ENCODE measurements around the gene TMBIM6. TPM values are rescaled to one million over a fixed set of nuclear protein-coding genes. Genes with fewer than 3 reads are reported as not detected.
A peak's percentile ranks its signal among the peaks of the same experiment; 100 is the strongest.
"Not testable (repeated sequence)": the region's sequence is repeated elsewhere in the genome, so short reads cannot be mapped to it uniquely, and the experiment has no call there.

TMBIM6 gene
- total RNA-seq, 6 experiments from 2014 or later = 471 to 545 (median 497) TPM

GRCh38 chr12:49706351-49707127, 34.8 kb upstream of the TMBIM6 start:
- peak overlapping the region; percentile 93 for H3K4me3 Mint-ChIP-seq
- H3K36me3 Mint-ChIP-seq (ENCODE audit: low read depth) = no peaks in the 10 kb centered on the region
- H3K4me1 Mint-ChIP-seq (ENCODE audit: low read depth) = peaks cover 52% of the 10 kb centered on the region
- no peak for DNase-seq
- H3K27me3 Mint-ChIP-seq (ENCODE audit: insufficient read depth) = peaks cover 10% of the 10 kb centered on the region
- TF ChIP-seq CTCF (IDR thresholded peaks at IDR 0.05) = no peak
- peak overlapping the region; percentile 76 for H3K27ac Mint-ChIP-seq
- no peaks in the 10 kb centered on the region for H3K9me3 Mint-ChIP-seq

GRCh38 chr12:49707128-49707811, 34.1 kb upstream of the TMBIM6 start, which contains the start of gene FMNL3:
Gene FMNL3, minus strand, starts transcription at chr12:49707405. Its CDS starts 225 bp downstream, at chr12:49707180.
- H3K4me1 Mint-ChIP-seq (ENCODE audit: low read depth) = peaks cover 46% of the 10 kb centered on the region
- peak within 1 kb of the TSS; percentile 93 for H3K4me3 Mint-ChIP-seq
- no peaks in the 10 kb centered on the region for H3K36me3 Mint-ChIP-seq (ENCODE audit: low read depth)
- peaks cover 13% of the 10 kb centered on the region for H3K27me3 Mint-ChIP-seq (ENCODE audit: insufficient read depth)
- peak within 1 kb of the TSS; percentile 76 for H3K27ac Mint-ChIP-seq
- peak; percentile 96 for DNase-seq
- H3K9me3 Mint-ChIP-seq = no peaks in the 10 kb centered on the region
- peak; percentile 97 for TF ChIP-seq CTCF (IDR thresholded peaks at IDR 0.05)

GRCh38 chr12:49707812-49708147, 33.6 kb upstream of the TMBIM6 start:
- Mint-ChIP-seq H3K27ac (no peak overlapping the region), H3K9me3 (no peaks in the 10 kb centered on the region; the same call in 1 of the 2 replicates), H3K27me3 (ENCODE audit: insufficient read depth) (peaks cover 15% of the 10 kb centered on the region), H3K4me3 (peak overlapping the region; percentile 29), H3K36me3 (ENCODE audit: low read depth) (no peaks in the 10 kb centered on the region), H3K4me1 (ENCODE audit: low read depth) (peaks cover 41% of the 10 kb centered on the region)
- no peak for DNase-seq
- TF ChIP-seq CTCF (IDR thresholded peaks at IDR 0.05) = peak; percentile 64

- no peak overlapping the region for H3K27ac Mint-ChIP-seq
- no peak overlapping the region for H3K4me3 Mint-ChIP-seq
- no peak for TF ChIP-seq CTCF (IDR thresholded peaks at IDR 0.05)
- no peaks in the 10 kb centered on the region; the same call in 1 of the 2 replicates for H3K9me3 Mint-ChIP-seq
- H3K36me3 Mint-ChIP-seq (ENCODE audit: low read depth) = no peaks in the 10 kb centered on the region
- no peak for DNase-seq
- peaks cover 30% of the 10 kb centered on the region for H3K4me1 Mint-ChIP-seq (ENCODE audit: low read depth)
- peaks cover 15% of the 10 kb centered on the region for H3K27me3 Mint-ChIP-seq (ENCODE audit: insufficient read depth)
Observed at GRCh38 chr12:49708851-49709250, 32.5 kb upstream of the TMBIM6 start.

GRCh38 chr12:49713952-49714351, 27.4 kb upstream of the TMBIM6 start:
- H3K4me3 Mint-ChIP-seq; H3K9me3 Mint-ChIP-seq; H3K36me3 Mint-ChIP-seq (ENCODE audit: low read depth); H3K27ac Mint-ChIP-seq; H3K4me1 Mint-ChIP-seq (ENCODE audit: low read depth); DNase-seq: not testable (repeated sequence)
- H3K27me3 Mint-ChIP-seq (ENCODE audit: insufficient read depth) = peaks cover 15% of the 10 kb centered on the region

- Mint-ChIP-seq H3K27ac (no peak overlapping the region), H3K4me1 (ENCODE audit: low read depth) (peaks cover 5% of the 10 kb centered on the region), H3K36me3 (ENCODE audit: low read depth) (no peaks in the 10 kb centered on the region), H3K4me3 (no peak overlapping the region), H3K9me3 (no peaks in the 10 kb centered on the region; the same call in 1 of the 2 replicates), H3K27me3 (ENCODE audit: insufficient read depth) (peaks cover 16% of the 10 kb centered on the region)
- no peak for DNase-seq
- TF ChIP-seq CTCF (IDR thresholded peaks at IDR 0.05) = no peak
Observed at GRCh38 chr12:49716553-49716952, 24.8 kb upstream of the TMBIM6 start.

- H3K9me3 Mint-ChIP-seq; DNase-seq; H3K27ac Mint-ChIP-seq; H3K36me3 Mint-ChIP-seq (ENCODE audit: low read depth); H3K4me3 Mint-ChIP-seq; H3K4me1 Mint-ChIP-seq (ENCODE audit: low read depth): not testable (repeated sequence)
- peaks cover 12% of the 10 kb centered on the region for H3K27me3 Mint-ChIP-seq (ENCODE audit: insufficient read depth)
Observed at GRCh38 chr12:49717800-49718199, 23.6 kb upstream of the TMBIM6 start.
